ENCODE measurements around the gene NR3C1. TPM values are rescaled to one million over a fixed set of nuclear protein-coding genes. Genes with fewer than 3 reads are reported as not detected.

The NR3C1 gene
- total RNA-seq, 2 donors from 2014 or later = 67.8 to 73.5 TPM

DNA sequence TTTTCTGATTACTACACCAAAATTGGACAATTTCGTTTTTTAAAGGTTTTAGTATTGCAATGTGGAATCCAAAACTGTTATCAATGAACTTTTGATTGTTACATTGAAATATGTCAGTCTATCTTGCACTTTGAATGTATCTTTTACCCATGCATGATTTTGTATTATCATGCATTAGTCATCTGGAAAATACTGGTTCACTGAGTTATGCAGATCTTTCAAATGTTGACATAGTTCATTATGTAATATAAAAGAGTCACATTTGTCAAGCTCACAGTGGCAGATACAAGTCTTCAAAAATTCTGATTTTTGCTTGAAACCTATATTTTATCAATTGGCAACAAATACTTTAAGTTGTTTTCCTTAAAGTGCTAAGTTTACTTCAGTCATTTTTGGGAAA lies 85.2 kb downstream of the NR3C1 start:
- no peak for DNase-seq (ENCODE audit: low spot score)
- intact Hi-C loops (cut with DNase I) = no loop called here

- DNase-seq (ENCODE audit: low spot score) = no peak
- intact Hi-C loops (cut with DNase I) = no loop called here
These were observed 86.4 kb downstream of the NR3C1 start for GRCh38 chr5:143316844-143317631.

- intact Hi-C loops (cut with DNase I) = no loop called here
- no peak for DNase-seq (ENCODE audit: low spot score)
These were observed 87.1 kb downstream of the NR3C1 start for GRCh38 chr5:143316337-143316736.

DNA sequence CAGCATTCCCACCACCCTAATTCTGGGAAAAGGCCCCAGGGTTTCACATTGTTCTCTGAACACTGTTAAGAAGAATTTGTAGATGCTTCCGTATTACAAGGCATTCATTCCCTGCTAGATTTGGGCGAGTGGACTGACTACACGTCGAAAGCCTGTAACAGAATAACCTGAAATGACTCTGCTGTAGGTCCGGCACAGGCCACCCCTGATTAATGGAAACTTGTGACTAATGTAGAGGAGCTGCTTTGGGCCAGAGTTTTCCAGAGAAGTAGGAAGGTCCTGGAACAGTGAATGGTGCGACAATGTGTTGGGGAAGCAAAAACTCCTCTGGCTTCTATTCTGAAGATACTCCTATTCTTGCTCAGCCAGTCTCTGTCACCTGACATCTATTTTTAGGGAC lies 87.6 kb downstream of the NR3C1 start:
- DNase-seq (ENCODE audit: low spot score) = no peak
- intact Hi-C loops (cut with DNase I) = no loop called here

DNA sequence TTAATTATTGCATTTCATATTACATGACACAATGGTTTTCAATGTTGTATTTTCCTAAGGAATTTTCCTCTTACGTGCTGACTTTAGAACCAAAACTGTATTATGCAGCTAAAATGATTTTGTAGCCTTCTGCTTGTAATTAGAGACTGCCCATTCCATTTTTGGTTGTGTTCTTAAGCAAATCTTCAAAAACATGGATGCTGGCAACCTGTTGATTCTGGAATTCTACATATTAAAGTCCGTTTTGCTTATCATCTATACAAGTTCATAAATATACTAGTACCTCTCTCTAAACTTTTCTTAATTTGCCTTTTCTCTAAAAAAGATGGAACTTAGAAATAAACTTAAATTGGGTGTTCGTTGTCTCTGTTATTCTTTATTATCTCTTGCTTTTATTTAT lies 88.3 kb downstream of the NR3C1 start:
- intact Hi-C loops (cut with DNase I) = no loop called here
- DNase-seq (ENCODE audit: low spot score) = no peak

DNA sequence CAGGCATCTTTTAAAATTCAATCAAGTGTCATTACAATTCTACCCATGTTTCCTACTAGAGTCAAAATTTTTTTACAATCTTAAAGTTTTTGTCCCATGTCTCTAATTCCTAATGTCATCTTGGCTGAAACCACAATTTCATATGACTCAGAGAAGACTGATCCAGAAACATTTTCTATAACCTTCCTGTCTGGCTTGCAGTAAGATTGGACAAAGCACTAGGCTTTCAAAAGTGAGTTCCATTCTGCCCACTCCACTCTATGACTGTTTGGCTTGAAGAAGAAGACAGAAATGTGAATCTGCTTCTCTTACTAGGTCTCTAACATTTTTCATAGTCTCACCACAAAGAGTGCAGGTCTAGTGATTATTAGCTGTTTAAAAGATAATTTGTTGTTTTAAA lies 88.8 kb downstream of the NR3C1 start:
- DNase-seq (ENCODE audit: low spot score) = no peak
- intact Hi-C loops (cut with DNase I) = no loop called here

- intact Hi-C loops (cut with DNase I) = no loop called here
- no peak for DNase-seq (ENCODE audit: low spot score)
These were observed 89.4 kb downstream of the NR3C1 start for GRCh38 chr5:143314099-143314498.

DNA sequence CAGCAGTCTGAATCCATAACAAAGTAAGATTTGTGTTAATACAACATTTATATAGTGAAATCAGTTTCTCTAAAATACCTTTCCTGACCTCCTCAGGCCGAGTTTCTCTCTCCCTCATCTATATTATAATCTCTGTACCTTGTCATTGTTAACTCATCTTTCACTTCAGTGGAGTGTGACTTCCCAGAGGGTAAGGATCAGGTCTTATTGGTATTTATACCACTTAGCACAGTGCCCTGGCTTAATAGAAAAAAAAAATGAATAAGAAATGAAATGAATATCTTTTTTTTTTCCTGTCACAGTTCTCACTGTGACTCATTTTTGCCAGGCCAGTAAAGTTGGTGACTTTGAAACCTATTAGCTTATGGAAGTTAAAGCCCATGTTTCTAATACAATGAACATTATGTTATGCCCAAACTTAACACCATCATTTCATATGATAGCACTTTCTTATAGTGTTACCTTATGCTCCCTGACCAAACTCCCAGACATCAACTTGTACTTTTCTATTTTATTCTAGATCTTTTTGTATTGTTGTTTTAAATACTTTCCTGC lies 90.1 kb downstream of the NR3C1 start:
- no peak for DNase-seq (ENCODE audit: low spot score)
- intact Hi-C loops (cut with DNase I) = no loop called here

DNA sequence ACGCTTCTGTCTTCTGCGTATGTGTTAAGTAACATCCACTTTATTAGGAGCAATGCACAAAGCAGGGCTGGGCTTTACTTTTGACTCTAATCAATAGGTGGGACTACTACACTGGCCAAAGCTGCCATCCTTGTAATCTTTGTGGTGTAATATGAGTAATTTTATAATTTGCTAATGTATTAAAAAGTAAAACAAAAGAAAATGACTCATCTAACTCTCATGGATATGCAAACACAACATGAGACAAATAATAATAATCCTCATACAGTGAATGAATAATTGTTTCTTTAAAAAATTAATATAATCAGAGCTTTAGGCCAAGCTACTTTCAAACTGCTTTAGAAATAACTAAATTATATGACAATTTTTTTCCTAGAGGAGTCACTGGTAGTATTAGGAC lies 90.7 kb downstream of the NR3C1 start:
- DNase-seq (ENCODE audit: low spot score) = no peak
- intact Hi-C loops (cut with DNase I) = no loop called here

DNA sequence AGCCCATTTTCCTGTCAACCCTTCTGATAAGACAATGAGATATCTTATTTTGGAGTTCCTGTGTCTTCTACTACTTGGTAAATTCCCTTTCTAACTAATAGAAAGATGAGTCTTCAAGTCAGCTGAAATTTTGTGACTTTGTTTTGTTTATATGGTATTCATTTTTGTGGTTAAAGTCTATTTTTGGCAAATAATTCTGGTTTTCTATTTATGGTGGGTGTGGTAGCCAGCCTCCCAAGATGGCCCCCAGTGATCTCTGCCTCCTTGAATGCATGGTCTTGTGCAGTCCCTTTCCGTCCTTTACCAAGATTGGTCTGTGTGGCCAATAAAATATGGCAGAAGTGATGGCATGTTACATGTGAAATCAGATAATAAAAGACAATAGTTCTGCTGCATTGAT lies 91.5 kb downstream of the NR3C1 start:
- DNase-seq (ENCODE audit: low spot score) = no peak
- intact Hi-C loops (cut with DNase I) = no loop called here

DNA sequence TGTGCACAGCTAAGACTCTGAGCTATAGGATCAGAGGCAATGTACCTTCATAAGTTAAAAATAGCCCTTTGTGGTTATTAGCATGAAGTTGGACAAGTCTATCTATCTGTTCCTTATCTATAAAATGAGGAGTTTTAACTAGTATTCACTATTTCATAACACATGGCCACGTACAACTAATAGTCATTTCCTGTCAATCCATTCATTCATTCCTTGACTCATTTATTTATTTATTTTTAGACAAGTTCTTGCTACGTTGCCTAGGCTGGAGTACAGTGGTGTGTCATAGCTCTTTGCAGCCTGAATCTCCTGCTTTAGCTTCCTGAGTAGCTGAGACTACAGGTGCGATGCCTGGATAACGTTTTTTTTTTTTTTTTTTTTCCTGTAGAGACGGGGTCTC lies 92.1 kb downstream of the NR3C1 start:
- no peak for DNase-seq (ENCODE audit: low spot score)
- intact Hi-C loops (cut with DNase I) = no loop called here

GRCh38 chr5:143309661-143310431 lies 93.6 kb downstream of the NR3C1 start:
- intact Hi-C loops (cut with DNase I) = no loop called here
- no peak for DNase-seq (ENCODE audit: low spot score)

DNA sequence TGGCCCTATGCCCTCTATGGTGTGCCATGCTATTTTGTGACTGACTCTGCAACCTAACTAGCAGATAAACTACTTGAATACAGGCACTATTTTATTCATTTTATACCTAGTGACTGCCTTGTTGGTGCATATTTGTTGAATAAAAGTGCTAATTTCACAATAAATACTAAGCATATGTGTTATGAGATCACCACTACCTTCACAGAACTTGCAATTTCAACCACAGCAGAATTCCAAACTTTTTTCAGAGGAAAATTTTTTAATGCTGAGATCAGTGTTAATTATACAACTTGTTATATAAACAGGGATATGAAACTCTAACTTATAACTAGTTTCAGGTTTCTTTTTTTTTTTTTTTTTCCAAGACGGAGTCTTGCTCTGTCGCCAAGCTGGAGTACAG lies 94.8 kb downstream of the NR3C1 start:
- DNase-seq (ENCODE audit: low spot score) = no peak
- intact Hi-C loops (cut with DNase I) = no loop called here

DNA sequence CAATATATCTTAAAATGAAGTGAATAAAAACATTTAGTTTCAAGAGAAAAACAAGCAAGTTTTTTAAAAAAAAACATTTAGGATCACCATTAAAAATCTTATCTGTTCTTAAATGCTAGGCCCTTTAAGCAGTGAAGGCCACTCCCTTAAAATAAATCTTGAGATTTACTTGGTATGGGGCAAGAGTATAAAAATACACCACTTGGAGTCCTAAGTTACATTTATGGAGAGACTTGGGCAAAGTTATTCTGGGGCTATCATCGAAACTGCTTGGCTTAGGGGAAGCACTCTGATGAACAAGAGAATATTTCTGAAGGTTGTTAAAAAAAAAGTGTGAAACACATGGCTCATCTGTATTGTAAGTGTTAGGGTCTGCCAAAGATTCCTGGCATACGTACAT lies 97.4 kb downstream of the NR3C1 start:
- DNase-seq (ENCODE audit: low spot score) = no peak
- intact Hi-C loops (cut with DNase I) = no loop called here

- intact Hi-C loops (cut with DNase I) = no loop called here
These were observed 98.5 kb downstream of the NR3C1 start for GRCh38 chr5:143304836-143305475.

GRCh38 chr5:143302341-143303045 lies 101.0 kb downstream of the NR3C1 start:
- intact Hi-C loops (cut with DNase I) = no loop called here
- DNase-seq (ENCODE audit: low spot score) = no peak

More at GRCh38 chr5:143304836-143305475, 98.5 kb downstream of the NR3C1 start:
- no peak for DNase-seq (ENCODE audit: low spot score)

GRCh38 chr5:143297756-143298155 lies 105.7 kb downstream of the NR3C1 start:
- DNase-seq (ENCODE audit: low spot score) = no peak
- intact Hi-C loops (cut with DNase I) = no loop called here

DNA sequence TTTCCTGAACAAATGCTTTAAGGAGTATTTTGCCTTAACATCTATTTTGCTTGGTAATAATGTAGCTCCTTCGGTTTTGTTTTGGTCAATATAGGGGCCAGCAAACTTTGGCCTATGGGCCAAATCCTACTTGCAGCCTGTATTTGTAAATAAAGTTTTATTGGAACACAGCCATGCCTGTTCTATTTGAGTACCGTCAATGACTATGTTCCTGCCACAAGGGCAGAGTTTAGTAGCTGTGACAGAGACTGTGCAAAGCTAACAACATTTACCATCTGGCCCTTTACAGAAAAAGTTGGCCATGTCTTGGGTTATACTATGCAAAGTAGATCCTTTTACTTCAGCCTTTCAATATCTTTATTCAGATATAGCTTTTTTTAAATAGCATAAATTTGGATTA lies 113.4 kb downstream of the NR3C1 start:
- DNase-seq (ENCODE audit: low spot score) = no peak
- intact Hi-C loops (cut with DNase I) = no loop called here

DNA sequence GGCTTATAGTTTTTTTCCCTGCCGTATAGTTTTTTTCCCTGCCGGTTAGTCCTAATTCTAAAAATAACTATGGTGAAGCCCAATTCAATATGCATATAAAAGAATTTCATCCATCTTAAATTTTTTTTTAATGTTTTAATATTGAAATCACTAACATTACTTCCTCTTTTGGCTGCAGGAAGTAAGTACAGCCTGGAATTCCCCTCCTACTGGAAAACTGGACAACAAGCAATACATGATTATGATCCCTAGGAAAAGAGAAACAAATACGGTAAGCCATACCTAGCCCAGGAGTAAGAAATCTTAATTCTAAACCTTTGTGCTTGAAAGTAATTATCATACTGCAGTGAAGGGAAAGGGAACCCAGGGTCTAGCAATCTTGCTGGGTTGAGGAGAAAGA lies 119.0 kb downstream of the NR3C1 start:
- intact Hi-C loops (cut with DNase I) = no loop called here
- DNase-seq (ENCODE audit: low spot score) = no peak

DNA sequence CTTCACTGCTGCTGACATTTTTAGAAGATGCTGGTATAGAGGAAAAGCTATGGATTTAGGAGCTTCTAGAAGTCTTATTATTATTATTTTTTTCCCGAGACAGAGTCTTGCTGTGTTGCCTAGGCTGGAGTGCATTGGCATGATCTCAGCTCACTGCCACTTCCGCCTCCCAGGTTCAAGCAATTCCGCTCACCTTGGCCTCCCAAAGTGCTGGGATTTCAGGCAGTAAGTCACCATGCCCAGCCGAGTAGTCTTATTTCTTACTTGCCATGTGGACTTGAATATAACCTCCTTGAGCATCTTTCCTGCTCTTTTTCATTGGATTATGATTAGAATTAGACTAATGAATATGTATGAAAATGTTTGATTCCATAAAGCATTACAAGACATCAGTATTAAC lies 119.5 kb downstream of the NR3C1 start:
- no peak for DNase-seq (ENCODE audit: low spot score)
- intact Hi-C loops (cut with DNase I) = no loop called here
